H1 (cell line): ENCODE results near the gene PRKAR2A. TPM values are rescaled to one million over a fixed set of nuclear protein-coding genes. Genes with fewer than 3 reads are reported as not detected.

ENCODE experiments used
- CTCF ChIA-PET: fragments of 300-600 bp; sonication (Branson Sonifier 250); formaldehyde crosslinking; loops from one replicate; lab custom pipeline; 2021; ENCODE audit not compliant: partially characterized antibody; lab: Charles Lee
- POLR2A ChIA-PET: fragments of 300-600 bp; sonication (Branson Sonifier 250); formaldehyde crosslinking; loops from one replicate; lab custom pipeline; 2021; ENCODE audit warnings: inconsistent platforms; ENCODE audit not compliant: partially characterized antibody; lab: Charles Lee
- DNase-seq, 2 experiments: peaks; one replicate each; pipeline versions ENCODE4 v3.0.0 to v3.0.0-alpha.2; 2010 to 2022; ENCODE audit warnings: low spot score in 2 of 2, low read depth in 1 of 2, mixed read lengths in 1 of 2
- FAIRE-seq: peaks from 2 replicates; lab custom pipeline; 2011; peaks lifted over from hg19 to GRCh38; lab: Jason Lieb, UNC
- H2AFZ ChIP-seq: 2 replicates; pipeline ENCODE4 v1.8.1; 2012; ENCODE audit warnings: low read length, inconsistent platforms
- H2AK5ac ChIP-seq: 2 replicates; pipeline ENCODE4 v1.6.1; 2013; ENCODE audit warnings: low read depth, low read length
- H2BK120ac ChIP-seq: replicated peaks from 2 replicates; pipeline ENCODE3; 2013; ENCODE audit warnings: low read depth, low read length, inconsistent platforms
- H2BK12ac ChIP-seq: 2 replicates; pipeline ENCODE4 v1.6.1; 2013; ENCODE audit warnings: low read depth, low read length
- H2BK15ac ChIP-seq: 2 replicates; pipeline ENCODE4 v1.6.1; 2013; ENCODE audit warnings: low read length
- H2BK20ac ChIP-seq: 2 replicates; pipeline ENCODE4 v1.6.1; 2013; ENCODE audit warnings: low read length
- H2BK5ac ChIP-seq: 2 replicates; pipeline ENCODE4 v1.6.1; 2013; ENCODE audit warnings: low read depth, low read length
- H3K14ac ChIP-seq: 2 replicates; pipeline ENCODE4 v1.6.1; 2013; ENCODE audit warnings: inconsistent platforms; ENCODE audit not compliant: insufficient read length
- H3K18ac ChIP-seq: 2 replicates; pipeline ENCODE4 v1.6.1; 2013; ENCODE audit warnings: low read length; ENCODE audit errors: extremely low read depth
- H3K23ac ChIP-seq: 2 replicates; pipeline ENCODE4 v1.6.1; 2013; ENCODE audit warnings: inconsistent platforms; ENCODE audit not compliant: insufficient read length
- H3K23me2 ChIP-seq: 2 replicates; pipeline ENCODE4 v1.6.1; 2013; ENCODE audit warnings: low read depth, low read length
- H3K27ac ChIP-seq: 2 replicates; pipeline ENCODE4 v1.6.1; 2011; ENCODE audit warnings: low read depth, low read length, inconsistent platforms
- H3K27me3 ChIP-seq, 4 experiments: replicated peaks in 1 of 4; 1 replicate in 1 of 4; 2 replicates in 3 of 4; pipeline versions ENCODE4 v1.6.1 to v1.8.1; 2011 to 2013; ENCODE audit warnings: low read length in 3 of 4, mild to moderate bottlenecking in 3 of 4, inconsistent platforms in 2 of 4, mixed read lengths in 2 of 4, moderate library complexity in 1 of 4; ENCODE audit not compliant: control insufficient read depth in 3 of 4, insufficient read depth in 3 of 4; ENCODE audit errors: extremely low read depth in 1 of 4
- H3K36me3 ChIP-seq, 4 experiments: 2 replicates each; pipeline versions ENCODE4 v1.6.1 to v1.8.1; 2011 to 2013; ENCODE audit warnings: mild to moderate bottlenecking in 4 of 4, low read length in 3 of 4, moderate library complexity in 2 of 4, control low read depth in 1 of 4, inconsistent platforms in 1 of 4; ENCODE audit not compliant: insufficient read depth in 4 of 4, control insufficient read depth in 2 of 4
- H3K4ac ChIP-seq: replicated peaks from 2 replicates; pipeline ENCODE3; 2013; ENCODE audit warnings: low read length, low read depth, mixed read lengths, inconsistent platforms; ENCODE audit not compliant: insufficient read length
- H3K4me1 ChIP-seq, 4 experiments: replicated peaks in 1 of 4; 1 replicate in 1 of 4; 2 replicates in 3 of 4; pipeline versions ENCODE4 v1.6.1 to v1.8.1; 2011 to 2013; ENCODE audit warnings: low read length in 3 of 4, inconsistent platforms in 2 of 4, mixed read lengths in 1 of 4; ENCODE audit not compliant: insufficient read depth in 4 of 4, control insufficient read depth in 3 of 4
- H3K4me2 ChIP-seq, 2 experiments: 2 replicates each; pipeline versions ENCODE4 v1.6.1 to v1.8.1; 2011 to 2013; ENCODE audit warnings: low read depth in 2 of 2, low read length in 2 of 2, control low read depth in 1 of 2, inconsistent platforms in 1 of 2, mild to moderate bottlenecking in 1 of 2; ENCODE audit not compliant: insufficient read depth in 1 of 2
- H3K4me3 ChIP-seq, 4 experiments: fragments of 200-600, 300-600 bp in 1 of 4; sonication (generic), shearing (Covaris generic), sonication (Bioruptor Twin) in 1 of 4; 2 replicates each; pipeline versions ENCODE4 v1.5.1 to v1.8.1; 2011 to 2016; ENCODE audit warnings: low read length in 4 of 4, low read depth in 3 of 4, control low read depth in 2 of 4, inconsistent platforms in 2 of 4, mild to moderate bottlenecking in 2 of 4, mixed read lengths in 1 of 4, moderate library complexity in 1 of 4; ENCODE audit not compliant: insufficient read depth in 2 of 4; ENCODE audit errors: extremely low read depth in 1 of 4
- H3K56ac ChIP-seq: replicated peaks from 2 replicates; pipeline ENCODE3; 2013; ENCODE audit warnings: low read depth, mild to moderate bottlenecking, mixed read lengths, low read length, inconsistent platforms; ENCODE audit not compliant: insufficient read length
- H3K79me1 ChIP-seq: 2 replicates; pipeline ENCODE4 v1.6.1; 2013; ENCODE audit warnings: low read depth, low read length, control low read depth
- H3K79me2 ChIP-seq, 2 experiments: 2 replicates each; pipeline versions ENCODE4 v1.6.1 to v1.8.1; 2012 to 2013; ENCODE audit warnings: low read length in 2 of 2, mild to moderate bottlenecking in 2 of 2, inconsistent platforms in 1 of 2; ENCODE audit not compliant: insufficient read depth in 2 of 2, control insufficient read depth in 1 of 2
- H3K9ac ChIP-seq, 4 experiments: replicated peaks in 1 of 4; 1 replicate in 1 of 4; 2 replicates in 3 of 4; pipeline versions ENCODE4 v1.6.1 to v1.8.1; 2011 to 2013; ENCODE audit warnings: low read depth in 3 of 4, low read length in 3 of 4, control low read depth in 2 of 4, mild to moderate bottlenecking in 2 of 4, moderate library complexity in 2 of 4, inconsistent platforms in 1 of 4; ENCODE audit errors: extremely low read depth in 1 of 4
- H3K9me3 ChIP-seq, 2 experiments: 2 replicates each; pipeline versions ENCODE4 v1.6.1 to v1.8.1; 2012 to 2013; ENCODE audit warnings: mild to moderate bottlenecking in 2 of 2, moderate library complexity in 2 of 2, control low read depth in 1 of 2, inconsistent platforms in 1 of 2, low read depth in 1 of 2, low read length in 1 of 2, mixed read lengths in 1 of 2; ENCODE audit not compliant: insufficient read depth in 2 of 2
- H4K20me1 ChIP-seq, 2 experiments: replicated peaks in 1 of 2; 2 replicates each; pipeline versions ENCODE3 to v1.8.1; 2011 to 2013; ENCODE audit warnings: inconsistent platforms in 2 of 2, low read length in 2 of 2, mild to moderate bottlenecking in 1 of 2; ENCODE audit not compliant: insufficient read depth in 2 of 2, control insufficient read depth in 1 of 2
- H4K5ac ChIP-seq: 2 replicates; pipeline ENCODE4 v1.6.1; 2013; ENCODE audit warnings: low read length, low read depth, mixed read lengths, inconsistent platforms; ENCODE audit not compliant: insufficient read length
- H4K8ac ChIP-seq: 2 replicates; pipeline ENCODE4 v1.8.0; 2013; ENCODE audit warnings: mild to moderate bottlenecking, moderate library complexity, low read length, inconsistent platforms; ENCODE audit not compliant: insufficient read depth; ENCODE audit errors: extremely low read depth
- H4K91ac ChIP-seq: replicated peaks from 2 replicates; pipeline ENCODE3; 2013; ENCODE audit warnings: low read length, mixed read lengths, inconsistent platforms; ENCODE audit not compliant: insufficient read length
- BACH1 ChIP-seq: IDR thresholded peaks from 2 replicates; pipeline ENCODE4 v1.6.1; 2012; ENCODE audit warnings: low read length, improper control_type of control experiment
- CHD1 ChIP-seq: IDR thresholded peaks from 2 replicates; pipeline ENCODE4 v1.6.1; 2012; ENCODE audit warnings: low read depth, low read length, improper control_type of control experiment
- CREB1 ChIP-seq: IDR thresholded peaks from 2 replicates; pipeline ENCODE4 v1.6.1; 2012; ENCODE audit warnings: inconsistent platforms
- CTCF ChIP-seq, 3 experiments: IDR thresholded peaks; 1 replicate in 2 of 3; 2 replicates in 1 of 3; pipeline versions ENCODE4 v1.5.1 to v1.6.1; 2011; ENCODE audit warnings: low read length in 3 of 3, mild to moderate bottlenecking in 3 of 3, inconsistent platforms in 2 of 3, low read depth in 1 of 3, moderate library complexity in 1 of 3; ENCODE audit not compliant: insufficient read depth in 1 of 3; ENCODE audit errors: control extremely low read depth in 1 of 3
- RXRA ChIP-seq: IDR thresholded peaks from 2 replicates; pipeline ENCODE4 v1.6.1; 2011; ENCODE audit warnings: low read depth, mild to moderate bottlenecking, low read length, moderate library complexity; ENCODE audit not compliant: insufficient read depth
- SIX5 ChIP-seq: IDR thresholded peaks from 2 replicates; pipeline ENCODE4 v1.6.1; 2011; ENCODE audit warnings: mild to moderate bottlenecking, low read depth, low read length
- SP1 ChIP-seq: IDR thresholded peaks from 2 replicates; pipeline ENCODE4 v1.6.1; 2011; ENCODE audit warnings: low read depth, low read length
- TEAD4 ChIP-seq: IDR thresholded peaks from 2 replicates; pipeline ENCODE4 v1.6.1; 2012; ENCODE audit warnings: low read depth, low read length, inconsistent platforms, mixed read lengths
- WGBS, 2 experiments: shearing (Covaris generic) in 1 of 2; methylation state at CpG; one replicate each; pipeline versions ENCODE4 v1.1.6 to v1.1.7; 2013 to 2015; ENCODE audit warnings: low lambda C conversion rate in 2 of 2, mixed read lengths in 2 of 2, inconsistent platforms in 1 of 2, low coverage in 1 of 2, missing lambda C conversion rate in 1 of 2; ENCODE audit not compliant: insufficient replicate concordance in 2 of 2, insufficient coverage in 1 of 2, insufficient read length in 1 of 2; ENCODE audit errors: extremely low coverage in 1 of 2, missing lambda C conversion rate in 1 of 2; 5-methylcytosine and 5-hydroxymethylcytosine counted together
- polyA plus RNA-seq, 7 experiments: library from polyadenylated mRNA; depleted of rRNA in 3 of 7; stranded (reverse) in 5 of 7; unstranded in 2 of 7; fragments of >200 nt in 5 of 7; fragments of 200-250 nt in 2 of 7; gene quantifications; 1 replicate in 5 of 7; 2 replicates in 1 of 7; 4 replicates in 1 of 7; pipeline versions ENCODE4 v1.2.1 to v1.2.3, GENCODE V29; 2011 to 2013; ENCODE audit warnings: missing spikeins in 2 of 7, mixed read lengths in 2 of 7
- total RNA-seq: library from RNA; stranded (reverse); fragmentation: NEBNext Ultra II Directional; extraction: Animal tissue kit (Norgen Biotek cat#: 25700); gene quantifications from 2 replicates; pipeline ENCODE4 v1.2.1, GENCODE V29; 2021

The PRKAR2A gene
- total and polyA plus RNA-seq, 2 of the 8 experiments (the other 6 are each of a cell fraction or from before 2014, with no cell fraction given), result 6.3 to 42.4 TPM

GRCh38 chr3:48776854-48777253, 70.8 kb downstream of the PRKAR2A start:
- no peak overlapping the region for H4K91ac ChIP-seq
- no peaks in the 10 kb centered on the region for H3K79me1 ChIP-seq
- TF ChIP-seq CHD1 (no peak), CREB1 (no peak), SIX5 (no peak), RXRA (no peak), BACH1 (no peak), SP1 (no peak), CTCF (IDR thresholded peaks at IDR 0.05; ENCODE audit: control extremely low read depth in 1 of 3, insufficient read depth in 1 of 3, low read depth in 1 of 3, low read length in 3 of 3) (no peak), TEAD4 (no peak)
- H3K23me2 ChIP-seq, result no peaks in the 10 kb centered on the region
- H3K27me3 ChIP-seq, result no peaks in the 10 kb centered on the region
- no peak overlapping the region for H2BK120ac ChIP-seq
- H3K18ac ChIP-seq, result no peak overlapping the region
- H3K79me2 ChIP-seq, result no peaks in the 10 kb centered on the region
- H3K14ac ChIP-seq, result no peak overlapping the region
- no peak overlapping the region for H2BK20ac ChIP-seq
- no peaks in the 10 kb centered on the region for H3K4me1 ChIP-seq
- no peak overlapping the region for H3K9ac ChIP-seq
- H2BK15ac ChIP-seq, result no peak overlapping the region
- H3K4me2 ChIP-seq, result no peak overlapping the region
- H2AK5ac ChIP-seq, result no peak overlapping the region
- no peak overlapping the region for H3K27ac ChIP-seq
- H2BK12ac ChIP-seq, result no peak overlapping the region
- FAIRE-seq (no peak), DNase-seq (no peak)
- no peak overlapping the region for H3K4me3 ChIP-seq
- CTCF ChIA-PET, result interaction anchor here (0.9 to 1.2 kb wide), 2 partner anchors 18 to 41 kb away, joined by 3 to 4 read pairs; no protein-coding TSS in a partner anchor
- peaks cover 0 to 2% of the 10 kb centered on the region in 2 experiments for H4K20me1 ChIP-seq
- no peaks in the 10 kb centered on the region for H3K9me3 ChIP-seq
- 85% methylated on average over 4 of the region's 4 CpGs; no CpG with 5 or more reads in 1 of the 2 experiments for WGBS, 2 experiments
- H3K23ac ChIP-seq, result no peak overlapping the region
- no peak overlapping the region for H2AFZ ChIP-seq
- H4K8ac ChIP-seq, result no peak overlapping the region
- H3K36me3 ChIP-seq, result peaks cover 0 to under 1% (median 0%) of the 10 kb centered on the region in 4 experiments; a peak in 1 of 8 replicates
- no peak overlapping the region for H4K5ac ChIP-seq
- no peak overlapping the region for H3K56ac ChIP-seq
- POLR2A ChIA-PET, result interaction anchor here (1.4 kb wide), 1 partner anchor 11 kb away, joined by 3 read pairs; no protein-coding TSS in a partner anchor
- no peak overlapping the region for H2BK5ac ChIP-seq
- no peak overlapping the region for H3K4ac ChIP-seq
